ENCODE data around the gene SLC44A5. TPM values are rescaled to one million over a fixed set of nuclear protein-coding genes. Genes with fewer than 3 reads are reported as not detected.
"Not testable (repeated sequence)": the region's sequence is repeated elsewhere in the genome, so short reads cannot be mapped to it uniquely, and the experiment has no call there.

SLC44A5 gene
- total RNA-seq, 2 donors from 2014 or later: 1.1 TPM; not detected in 1

DNA sequence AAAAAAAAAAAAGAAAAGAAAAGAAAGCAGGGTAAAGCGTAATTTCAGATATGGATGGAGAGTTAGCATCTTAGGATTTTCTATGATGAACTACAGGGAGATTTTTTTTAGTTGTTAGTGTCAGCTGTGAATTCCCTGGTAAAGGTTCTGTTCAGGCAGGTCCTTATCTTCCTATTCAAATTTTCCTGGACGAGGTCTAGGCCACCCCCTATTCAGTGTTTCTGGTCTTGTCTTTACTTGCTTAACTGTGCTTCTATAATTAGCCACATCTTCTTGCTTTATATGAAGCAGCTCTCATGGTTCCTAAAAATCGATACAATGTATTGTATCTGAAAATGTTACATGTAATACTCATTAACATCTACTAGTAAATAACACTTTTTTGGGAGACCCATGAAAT lies 318.9 kb downstream of the SLC44A5 start:
- no peak for DNase-seq
- Mint-ChIP-seq H3K27ac (no peak overlapping the region), H3K36me3 (ENCODE audit: low read depth) (no peaks in the 10 kb centered on the region), H3K4me1 (no peaks in the 10 kb centered on the region), H3K4me3 (no peak overlapping the region), H3K27me3 (no peaks in the 10 kb centered on the region)
- no peaks in the 10 kb centered on the region for H3K9me3 ChIP-seq (ENCODE audit: control insufficient read depth, low read length, poor library complexity, severe bottlenecking)
- ATAC-seq: no peak

DNA sequence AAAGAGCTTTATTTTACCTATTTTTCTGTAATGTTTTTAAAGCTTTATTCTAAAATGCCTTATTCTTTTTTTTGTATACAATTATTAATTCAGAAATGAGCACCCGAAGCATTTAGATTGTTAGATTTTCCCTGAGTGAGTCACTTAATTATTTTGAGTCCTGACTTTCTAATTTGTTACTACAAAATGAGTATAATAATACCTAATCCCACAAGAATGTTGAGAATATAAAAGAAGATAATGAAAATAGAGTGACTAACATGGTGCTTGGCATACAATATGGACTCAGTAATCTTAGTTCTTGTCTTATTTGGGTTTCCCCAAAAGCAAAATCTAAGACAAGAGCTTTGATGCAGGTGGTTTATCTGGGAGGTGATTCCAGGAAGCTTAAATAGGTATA lies 334.5 kb downstream of the SLC44A5 start:
- DNase-seq (no peak), ATAC-seq (no peak)
- Mint-ChIP-seq H3K27me3 (no peaks in the 10 kb centered on the region), H3K4me3 (no peak overlapping the region), H3K4me1 (no peaks in the 10 kb centered on the region), H3K36me3 (ENCODE audit: low read depth) (no peaks in the 10 kb centered on the region), H3K27ac (no peak overlapping the region)
- H3K9me3 ChIP-seq (ENCODE audit: control insufficient read depth, low read length, poor library complexity, severe bottlenecking): no peaks in the 10 kb centered on the region

DNA sequence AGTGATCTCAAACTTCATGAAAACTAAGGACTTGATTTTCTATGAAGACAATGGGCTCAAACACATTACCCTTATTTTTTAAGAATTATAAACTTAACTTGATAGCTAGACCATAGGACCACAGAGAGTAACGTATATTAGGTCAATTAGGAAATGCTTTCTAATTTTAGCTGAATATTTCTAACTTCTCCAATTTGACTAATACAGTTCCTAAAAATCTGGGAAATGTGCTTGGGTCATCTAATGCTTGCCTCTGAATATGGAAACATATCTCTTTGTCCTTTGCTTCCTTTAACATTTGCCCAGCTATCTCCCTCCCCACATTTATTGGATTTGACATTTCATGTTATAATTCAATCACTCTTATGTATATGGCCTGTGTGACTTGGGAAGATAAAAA lies 335.3 kb downstream of the SLC44A5 start:
- no peaks in the 10 kb centered on the region for H3K36me3 Mint-ChIP-seq (ENCODE audit: low read depth)
- no peak overlapping the region for H3K27ac Mint-ChIP-seq
- no peak overlapping the region for H3K4me3 Mint-ChIP-seq
- ATAC-seq: no peak
- H3K4me1 Mint-ChIP-seq: no peaks in the 10 kb centered on the region
- no peaks in the 10 kb centered on the region for H3K27me3 Mint-ChIP-seq
- no peak for DNase-seq
- H3K9me3 ChIP-seq (ENCODE audit: control insufficient read depth, low read length, poor library complexity, severe bottlenecking): no peaks in the 10 kb centered on the region

DNA sequence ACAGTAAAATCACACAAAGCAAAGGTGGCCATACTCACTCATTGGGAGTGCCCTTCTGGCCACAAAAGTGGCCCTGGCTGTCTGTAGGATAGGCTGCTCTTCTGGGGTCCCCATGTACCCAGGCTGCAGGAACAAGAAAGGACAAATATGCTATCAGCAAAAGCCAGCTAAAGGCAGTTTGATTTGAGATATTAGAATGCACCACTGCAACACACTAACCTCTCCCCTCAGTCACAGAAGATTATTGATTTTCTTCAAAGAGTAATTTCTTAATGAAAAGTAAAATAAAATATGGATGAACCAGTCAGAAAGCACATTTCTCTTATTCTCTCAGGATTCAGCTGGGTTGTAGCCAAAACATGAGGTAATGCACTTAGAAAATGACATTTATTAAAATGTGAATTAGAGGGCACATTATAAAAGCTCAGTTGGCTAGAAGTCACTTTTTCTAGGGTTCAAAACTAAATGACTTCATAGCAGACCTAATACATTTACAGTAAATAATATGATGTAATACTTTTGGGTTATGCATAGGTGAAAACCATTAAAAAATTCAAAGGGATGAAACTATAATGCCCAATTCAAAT lies 335.9 kb downstream of the SLC44A5 start:
- Mint-ChIP-seq H3K4me1 (no peaks in the 10 kb centered on the region), H3K4me3 (no peak overlapping the region), H3K36me3 (ENCODE audit: low read depth) (no peaks in the 10 kb centered on the region), H3K27ac (no peak overlapping the region), H3K27me3 (no peaks in the 10 kb centered on the region)
- DNase-seq (no peak), ATAC-seq (no peak)
- no peaks in the 10 kb centered on the region for H3K9me3 ChIP-seq (ENCODE audit: control insufficient read depth, low read length, poor library complexity, severe bottlenecking)

DNA sequence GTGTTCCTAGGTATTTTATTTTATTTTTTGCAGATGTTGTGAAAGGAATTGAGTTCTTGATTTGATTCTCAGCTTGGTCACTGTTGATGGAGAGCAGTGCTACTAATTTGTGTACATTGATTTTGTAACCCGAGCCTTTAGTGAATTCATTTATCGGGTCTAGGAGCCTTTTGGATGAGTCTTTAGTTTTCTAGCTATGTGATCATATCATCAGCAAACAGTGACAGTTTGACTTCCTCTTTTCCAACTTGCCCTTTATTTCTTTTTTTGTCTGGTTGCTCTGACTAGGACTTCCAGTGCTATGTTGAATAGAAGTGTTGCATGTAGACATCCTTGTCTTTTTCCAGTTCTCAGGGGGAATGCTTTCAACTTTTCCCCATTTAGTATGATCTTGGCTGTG lies 337.8 kb downstream of the SLC44A5 start:
- ATAC-seq: no peak

DNA sequence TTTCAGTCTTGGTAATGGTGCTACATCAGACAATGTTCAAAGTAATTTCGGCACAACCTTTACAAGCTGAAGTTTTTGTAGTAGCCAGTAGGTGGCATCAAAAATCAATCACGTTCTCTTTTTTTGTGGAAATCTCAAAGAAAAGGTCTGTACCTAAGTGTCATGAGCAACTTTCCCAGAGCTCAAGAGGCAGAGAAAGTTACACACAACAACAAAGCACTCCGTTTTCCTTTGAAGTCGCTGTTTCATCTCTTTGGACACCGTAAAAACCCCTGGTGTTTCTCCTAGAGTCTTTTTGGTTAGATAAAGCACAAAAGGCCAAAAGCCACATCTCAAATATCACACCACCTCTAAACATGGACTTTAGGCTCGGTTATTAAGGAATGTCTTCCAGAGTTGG lies 345.1 kb downstream of the SLC44A5 start:
- no peak overlapping the region for H3K4me3 Mint-ChIP-seq
- no peaks in the 10 kb centered on the region for H3K4me1 Mint-ChIP-seq
- DNase-seq: no peak
- no peak overlapping the region for H3K27ac Mint-ChIP-seq
- H3K36me3 Mint-ChIP-seq (ENCODE audit: low read depth): no peaks in the 10 kb centered on the region
- no peaks in the 10 kb centered on the region for H3K9me3 ChIP-seq (ENCODE audit: control insufficient read depth, low read length, poor library complexity, severe bottlenecking)
- H3K27me3 Mint-ChIP-seq: no peaks in the 10 kb centered on the region
- ATAC-seq: no peak

More for the DNA sequence above, 337.8 kb downstream of the SLC44A5 start:
- Mint-ChIP-seq H3K36me3 (ENCODE audit: low read depth) (no peaks in the 10 kb centered on the region), H3K27ac (no peak overlapping the region), H3K4me3 (no peak overlapping the region), H3K4me1 (no peaks in the 10 kb centered on the region), H3K27me3 (no peaks in the 10 kb centered on the region)
- DNase-seq: no peak
- no peaks in the 10 kb centered on the region for H3K9me3 ChIP-seq (ENCODE audit: control insufficient read depth, low read length, poor library complexity, severe bottlenecking)

DNA sequence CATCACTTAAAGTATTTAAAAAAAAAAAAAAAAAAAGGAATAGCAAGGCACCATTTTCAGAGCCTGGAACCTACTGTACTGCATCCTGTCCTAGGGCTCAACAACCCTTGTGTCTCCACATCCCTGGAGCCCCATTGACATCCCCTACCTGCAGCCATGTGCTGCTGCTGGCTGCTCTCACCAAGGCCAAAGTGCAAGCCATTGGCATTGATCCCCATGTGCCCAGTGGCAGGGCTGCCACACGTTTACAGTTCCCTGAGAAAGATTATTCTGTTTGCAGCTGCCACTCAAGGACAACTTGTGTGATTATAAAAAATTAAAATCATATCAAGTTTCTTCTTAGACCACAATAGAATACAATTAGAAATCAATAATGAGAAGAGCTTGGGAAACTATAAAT lies 346.8 kb downstream of the SLC44A5 start:
- no peak for ATAC-seq
- Mint-ChIP-seq H3K27ac (no peak overlapping the region), H3K4me3 (no peak overlapping the region), H3K36me3 (ENCODE audit: low read depth) (no peaks in the 10 kb centered on the region), H3K27me3 (no peaks in the 10 kb centered on the region), H3K4me1 (no peaks in the 10 kb centered on the region)
- DNase-seq: no peak
- no peaks in the 10 kb centered on the region for H3K9me3 ChIP-seq (ENCODE audit: control insufficient read depth, low read length, poor library complexity, severe bottlenecking)

DNA sequence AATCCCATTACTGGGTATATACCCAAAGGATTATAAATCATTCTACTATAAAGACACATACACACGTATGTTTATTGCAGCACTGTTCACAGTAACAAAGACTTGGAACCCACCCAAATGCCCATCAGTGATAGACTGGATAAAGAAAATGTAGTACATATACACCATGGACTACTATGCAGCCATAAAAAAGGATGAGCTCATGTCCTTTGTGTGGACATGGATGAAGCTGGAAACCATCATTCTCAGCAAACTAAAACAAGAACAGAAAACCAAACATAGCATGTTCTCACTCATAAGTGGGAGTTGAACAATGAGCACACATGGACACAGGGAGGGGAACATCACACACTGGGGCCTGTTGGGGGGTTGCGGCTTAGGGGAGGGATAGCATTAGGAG lies 347.3 kb downstream of the SLC44A5 start:
- not testable (repeated sequence) for DNase-seq; H3K4me3 Mint-ChIP-seq; ATAC-seq; H3K27ac Mint-ChIP-seq; H3K36me3 Mint-ChIP-seq (ENCODE audit: low read depth); H3K27me3 Mint-ChIP-seq; H3K9me3 ChIP-seq (ENCODE audit: control insufficient read depth, low read length, poor library complexity, severe bottlenecking); H3K4me1 Mint-ChIP-seq

DNA sequence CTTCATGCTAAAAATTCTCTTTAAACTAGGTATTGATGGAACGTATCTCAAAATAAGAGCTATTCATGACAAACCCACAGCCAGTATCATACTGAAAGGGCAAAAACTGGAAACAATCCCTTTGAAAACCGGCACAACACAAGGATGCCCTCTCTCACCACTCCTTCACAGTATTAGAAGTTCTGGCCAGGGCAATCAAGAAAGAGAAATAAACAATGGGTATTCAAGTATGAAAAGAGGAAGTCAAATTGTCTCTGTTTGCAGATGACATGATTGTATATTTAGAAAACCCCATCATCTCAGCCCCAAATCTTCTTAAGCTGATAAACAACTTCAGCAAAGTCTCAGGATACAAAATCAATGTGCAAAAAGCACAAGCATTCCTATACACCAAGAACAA lies 349.0 kb downstream of the SLC44A5 start:
- H3K4me3 Mint-ChIP-seq, H3K27me3 Mint-ChIP-seq, ATAC-seq: not testable (repeated sequence)

DNA sequence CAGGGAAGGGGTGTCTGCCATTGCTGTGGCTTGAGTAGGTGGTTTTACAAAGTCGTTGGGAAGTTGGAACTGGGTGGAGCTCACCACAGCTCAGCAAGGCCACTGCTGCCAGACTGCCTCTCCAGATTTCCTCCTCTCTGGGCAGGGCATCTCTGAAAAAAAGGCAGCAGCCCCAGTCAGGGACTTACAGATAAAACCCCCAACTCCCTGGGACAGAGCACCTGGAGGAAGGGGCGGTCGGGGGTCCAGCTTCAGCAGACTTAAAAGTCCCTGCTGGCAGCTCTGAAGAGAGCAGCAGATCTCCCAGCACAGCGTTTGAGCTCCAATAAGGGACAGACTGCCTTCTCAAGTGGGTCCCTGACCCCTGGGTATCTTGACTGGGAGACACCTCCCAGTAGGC lies 352.6 kb downstream of the SLC44A5 start:
- no peak overlapping the region for H3K27ac Mint-ChIP-seq
- H3K4me3 Mint-ChIP-seq: no peak overlapping the region
- no peak for DNase-seq
- no peaks in the 10 kb centered on the region for H3K36me3 Mint-ChIP-seq (ENCODE audit: low read depth)
- no peak for ATAC-seq
- H3K9me3 ChIP-seq (ENCODE audit: control insufficient read depth, low read length, poor library complexity, severe bottlenecking): no peaks in the 10 kb centered on the region
- H3K4me1 Mint-ChIP-seq: no peaks in the 10 kb centered on the region
- no peaks in the 10 kb centered on the region for H3K27me3 Mint-ChIP-seq

More for the DNA sequence above, 349.0 kb downstream of the SLC44A5 start:
- H3K36me3 Mint-ChIP-seq (ENCODE audit: low read depth); DNase-seq; H3K4me1 Mint-ChIP-seq; H3K27ac Mint-ChIP-seq; H3K9me3 ChIP-seq (ENCODE audit: control insufficient read depth, low read length, poor library complexity, severe bottlenecking): not testable (repeated sequence)

DNA sequence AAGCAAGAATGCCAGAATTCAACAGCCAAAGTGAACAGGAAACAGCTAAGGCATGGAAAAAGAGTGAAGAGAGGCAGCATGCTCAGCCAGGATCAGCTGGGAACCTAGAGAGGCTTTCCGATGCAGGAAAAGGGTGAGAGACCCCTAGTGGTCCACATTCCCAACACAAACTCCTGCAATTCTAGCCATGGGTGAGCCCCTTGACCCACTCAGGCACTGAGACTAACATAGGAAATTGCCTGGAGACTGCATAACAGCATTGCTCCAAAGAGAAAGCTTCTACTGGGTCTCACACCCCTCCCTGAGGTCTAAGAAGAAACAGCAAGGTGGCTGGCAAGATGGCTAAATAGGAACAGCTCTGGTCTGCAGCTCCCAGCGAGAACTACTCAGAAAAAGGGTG lies 353.5 kb downstream of the SLC44A5 start:
- Mint-ChIP-seq H3K36me3 (ENCODE audit: low read depth) (no peaks in the 10 kb centered on the region), H3K27ac (no peak overlapping the region), H3K4me1 (no peaks in the 10 kb centered on the region), H3K4me3 (no peak overlapping the region), H3K27me3 (no peaks in the 10 kb centered on the region)
- ATAC-seq (no peak), DNase-seq (no peak)
- H3K9me3 ChIP-seq (ENCODE audit: control insufficient read depth, low read length, poor library complexity, severe bottlenecking): no peaks in the 10 kb centered on the region

DNA sequence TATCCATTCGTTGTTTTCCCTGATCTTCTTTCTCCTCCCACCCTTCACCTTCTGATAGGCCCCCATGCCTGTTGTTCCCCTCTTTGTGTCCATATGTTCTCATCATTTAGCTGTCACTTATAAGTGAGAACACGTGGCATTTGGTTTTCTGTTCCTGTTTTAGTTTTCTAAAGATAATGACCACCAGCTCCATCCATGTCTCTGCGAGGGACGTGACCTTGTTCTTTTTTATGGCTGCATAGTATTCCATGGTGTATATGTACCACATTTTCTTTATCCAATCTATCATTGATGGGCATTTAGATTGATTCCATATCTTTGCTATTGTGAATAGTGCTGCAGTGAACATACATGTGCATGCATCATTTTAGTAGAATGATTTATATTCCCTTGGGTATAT lies 360.8 kb downstream of the SLC44A5 start:
- not testable (repeated sequence) for DNase-seq; H3K4me1 Mint-ChIP-seq; H3K9me3 ChIP-seq (ENCODE audit: control insufficient read depth, low read length, poor library complexity, severe bottlenecking); H3K4me3 Mint-ChIP-seq; ATAC-seq; H3K36me3 Mint-ChIP-seq (ENCODE audit: low read depth); H3K27ac Mint-ChIP-seq; H3K27me3 Mint-ChIP-seq

DNA sequence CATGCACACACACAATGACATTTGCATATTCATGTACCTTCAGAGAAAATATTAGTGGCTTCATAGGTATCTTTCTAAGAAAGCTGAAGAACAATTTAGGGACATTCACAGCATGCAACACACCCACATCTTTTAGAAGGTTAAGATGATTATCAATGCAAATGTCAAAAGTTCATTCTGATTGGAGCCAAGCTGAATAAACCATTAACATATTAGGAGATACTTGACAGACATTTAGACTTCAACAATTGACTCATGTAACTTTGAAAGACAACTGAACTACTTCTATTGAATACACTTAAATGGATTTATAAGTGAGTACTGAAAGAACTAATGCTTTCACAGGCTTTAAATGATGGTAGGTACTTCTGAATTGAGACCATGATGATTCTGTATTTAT lies 365.7 kb downstream of the SLC44A5 start:
- no peaks in the 10 kb centered on the region for H3K36me3 Mint-ChIP-seq (ENCODE audit: low read depth)
- H3K27me3 Mint-ChIP-seq: no peaks in the 10 kb centered on the region
- no peak overlapping the region for H3K27ac Mint-ChIP-seq
- DNase-seq (no peak), ATAC-seq (no peak)
- no peak overlapping the region for H3K4me3 Mint-ChIP-seq
- no peaks in the 10 kb centered on the region for H3K9me3 ChIP-seq (ENCODE audit: control insufficient read depth, low read length, poor library complexity, severe bottlenecking)
- H3K4me1 Mint-ChIP-seq: no peaks in the 10 kb centered on the region

DNA sequence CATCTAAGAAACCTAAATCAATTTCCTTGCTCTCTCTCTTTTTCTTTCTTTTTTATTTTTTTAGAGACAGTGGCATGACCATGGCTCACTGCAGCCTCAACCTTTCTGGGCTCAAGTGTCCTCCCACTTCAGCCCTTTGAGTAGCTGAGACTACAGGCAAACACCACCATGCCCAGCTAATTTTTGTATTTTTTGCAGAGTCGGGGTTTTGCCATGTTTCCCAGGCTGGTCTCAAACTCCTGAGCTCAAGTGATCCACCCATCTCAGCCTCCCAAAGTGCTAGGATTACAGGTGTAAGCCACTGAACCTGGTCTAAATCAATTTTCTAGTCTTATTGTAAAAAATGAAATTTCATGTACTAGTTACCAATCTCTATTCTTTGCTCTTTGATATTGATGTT lies 367.8 kb downstream of the SLC44A5 start:
- H3K27me3 Mint-ChIP-seq: no peaks in the 10 kb centered on the region
- no peak overlapping the region for H3K4me3 Mint-ChIP-seq
- ATAC-seq (no peak), DNase-seq (no peak)
- no peaks in the 10 kb centered on the region for H3K9me3 ChIP-seq (ENCODE audit: control insufficient read depth, low read length, poor library complexity, severe bottlenecking)
- H3K4me1 Mint-ChIP-seq: no peaks in the 10 kb centered on the region
- no peak overlapping the region for H3K27ac Mint-ChIP-seq
- H3K36me3 Mint-ChIP-seq (ENCODE audit: low read depth): no peaks in the 10 kb centered on the region

All from T-helper 17 cell (primary cell).